Mucosa of descending colon (tissue), 3 donors: ENCODE results near the gene RTP2. TPM values are rescaled to one million over a fixed set of nuclear protein-coding genes. Genes with fewer than 3 reads are reported as not detected.
A peak's percentile ranks its signal among the peaks of the same experiment; 100 is the strongest.
"Not testable (repeated sequence)": the region's sequence is repeated elsewhere in the genome, so short reads cannot be mapped to it uniquely, and the experiment has no call there.

ENCODE experiments used
- ATAC-seq: fragments of 200-7000 bp; cut with Tn5 transposase; one replicate; pipeline ENCODE4 v1.9.1; 2020; ENCODE audit warnings: mild to moderate bottlenecking, moderate library complexity
- DNase-seq, 3 donors: peaks; one replicate each; pipeline ENCODE4 v3.0.0-alpha.2; 2020
- H3K36me3 ChIP-seq: fragments of 200-600 bp; one replicate; pipeline ENCODE4 v1.8.0; 2021; ENCODE audit warnings: low read depth, mild to moderate bottlenecking
- H3K4me1 ChIP-seq: fragments of 200-600 bp; one replicate; pipeline ENCODE4 v1.8.0; 2021; ENCODE audit warnings: low read depth, mild to moderate bottlenecking
- H3K4me3 ChIP-seq: fragments of 200-600 bp; one replicate; pipeline ENCODE4 v1.8.0; 2021; ENCODE audit warnings: mild to moderate bottlenecking
- H3K9me3 ChIP-seq: fragments of 200-600 bp; one replicate; pipeline ENCODE4 v1.8.0; 2021; ENCODE audit warnings: mild to moderate bottlenecking
- intact Hi-C, 2 donors: fragments of 100-400 bp; cut with DNase I in 1 of 2; cut with micrococcal nuclease in 1 of 2; formaldehyde crosslinking; loops; one replicate each; pipeline versions ENCODE4 v1.11.0 to v1.11.1; 2022; cut with DNase I, micrococcal nuclease
- total RNA-seq, 3 donors: library from RNA; stranded (reverse); fragmentation: NEBNext Ultra II Directional in 2 of 3; extraction: Animal tissue kit (Norgen Biotek cat#: 25700) in 2 of 3; gene quantifications; one replicate each; pipeline versions ENCODE4 v1.2.1 to v1.2.4, GENCODE V29; 2021 to 2023
- TF ChIP-seq, protein P1 (sequence below): fragments of 200-600 bp; IDR thresholded peaks from one replicate; pipeline ENCODE4 v1.8.0; 2022; ENCODE audit warnings: antibody characterized with exemption, mild to moderate bottlenecking
- donor health status: DM: no; HTN: no; CAD: no; lungs with moderate emphysema.
- donor health status: DM: no; HTN: no; CAD: no.
- donor health status: DM: no; HTN: yes; CAD: no.

Gene RTP2
- total RNA-seq, 3 donors from 2014 or later, result not detected

GRCh38 chr3:187684444-187684843 lies 17.9 kb downstream of the RTP2 start:
- intact Hi-C loops, result loop anchor here in 1 of 2 donors (5.0 kb wide), 1 partner anchor 367 kb away; no protein-coding TSS in a partner anchor
- H3K4me3 ChIP-seq, result no peak overlapping the region
- no peaks in the 10 kb centered on the region for H3K36me3 ChIP-seq
- peaks cover 8% of the 10 kb centered on the region for H3K9me3 ChIP-seq
- ATAC-seq (no peak), DNase-seq (no peak)
- no peaks in the 10 kb centered on the region for H3K4me1 ChIP-seq
- TF ChIP-seq, protein P1, sequence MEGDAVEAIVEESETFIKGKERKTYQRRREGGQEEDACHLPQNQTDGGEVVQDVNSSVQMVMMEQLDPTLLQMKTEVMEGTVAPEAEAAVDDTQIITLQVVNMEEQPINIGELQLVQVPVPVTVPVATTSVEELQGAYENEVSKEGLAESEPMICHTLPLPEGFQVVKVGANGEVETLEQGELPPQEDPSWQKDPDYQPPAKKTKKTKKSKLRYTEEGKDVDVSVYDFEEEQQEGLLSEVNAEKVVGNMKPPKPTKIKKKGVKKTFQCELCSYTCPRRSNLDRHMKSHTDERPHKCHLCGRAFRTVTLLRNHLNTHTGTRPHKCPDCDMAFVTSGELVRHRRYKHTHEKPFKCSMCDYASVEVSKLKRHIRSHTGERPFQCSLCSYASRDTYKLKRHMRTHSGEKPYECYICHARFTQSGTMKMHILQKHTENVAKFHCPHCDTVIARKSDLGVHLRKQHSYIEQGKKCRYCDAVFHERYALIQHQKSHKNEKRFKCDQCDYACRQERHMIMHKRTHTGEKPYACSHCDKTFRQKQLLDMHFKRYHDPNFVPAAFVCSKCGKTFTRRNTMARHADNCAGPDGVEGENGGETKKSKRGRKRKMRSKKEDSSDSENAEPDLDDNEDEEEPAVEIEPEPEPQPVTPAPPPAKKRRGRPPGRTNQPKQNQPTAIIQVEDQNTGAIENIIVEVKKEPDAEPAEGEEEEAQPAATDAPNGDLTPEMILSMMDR, result no peak

DNA sequence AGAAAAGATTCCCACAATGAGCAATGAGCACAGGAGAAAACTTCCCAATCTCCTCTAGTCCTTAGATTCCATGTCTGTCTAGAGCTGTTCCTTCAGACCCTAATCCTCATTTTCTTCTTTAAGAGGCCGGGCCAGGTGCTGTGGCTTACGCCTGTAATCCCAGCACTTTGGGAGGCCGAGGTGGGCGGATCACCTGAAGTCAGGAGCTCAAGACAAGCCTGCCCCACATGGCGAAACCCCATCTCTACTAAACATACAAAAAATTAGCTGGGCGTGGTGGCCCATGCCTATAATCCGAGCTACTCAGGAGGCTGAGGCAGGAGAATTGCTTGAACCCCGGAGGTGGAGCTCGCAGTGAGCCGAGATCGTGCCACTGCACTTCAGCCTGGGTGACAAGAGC lies 20.6 kb downstream of the RTP2 start:
- intact Hi-C loops, result loop anchor here in 1 of 2 donors (5.0 kb wide), 1 partner anchor 364 kb away; no protein-coding TSS in a partner anchor
- H3K9me3 ChIP-seq, H3K36me3 ChIP-seq, H3K4me1 ChIP-seq, H3K4me3 ChIP-seq, ATAC-seq, DNase-seq: not testable (repeated sequence)

- no peaks in the 10 kb centered on the region for H3K4me1 ChIP-seq
- no peak overlapping the region for H3K4me3 ChIP-seq
- ATAC-seq (peak; percentile 89), DNase-seq (peak in 2 of 3 donors; percentile 81 to 83)
- peaks cover 1% of the 10 kb centered on the region for H3K9me3 ChIP-seq
- H3K36me3 ChIP-seq, result no peaks in the 10 kb centered on the region
- intact Hi-C loops, result loop anchor here (1.0 to 5.0 kb wide), 3 partner anchors 361 to 458 kb away; no protein-coding TSS in a partner anchor
- TF ChIP-seq, protein P1, result peak; percentile 84
Observed at GRCh38 chr3:187679638-187680396, 22.5 kb downstream of the RTP2 start.

- Histone ChIP-seq H3K4me1 (no peaks in the 10 kb centered on the region), H3K36me3 (no peaks in the 10 kb centered on the region), H3K9me3 (no peaks in the 10 kb centered on the region), H3K4me3 (no peak overlapping the region)
- intact Hi-C loops, result loop anchor here in 1 of 2 donors (1.0 to 5.0 kb wide), 2 partner anchors 359 to 456 kb away; no protein-coding TSS in a partner anchor
- ATAC-seq (peak; percentile 59), DNase-seq (peak in 1 of 3 donors; percentile 46)
- TF ChIP-seq, protein P1, result no peak
Observed at GRCh38 chr3:187678726-187679268, 23.6 kb downstream of the RTP2 start.

DNA sequence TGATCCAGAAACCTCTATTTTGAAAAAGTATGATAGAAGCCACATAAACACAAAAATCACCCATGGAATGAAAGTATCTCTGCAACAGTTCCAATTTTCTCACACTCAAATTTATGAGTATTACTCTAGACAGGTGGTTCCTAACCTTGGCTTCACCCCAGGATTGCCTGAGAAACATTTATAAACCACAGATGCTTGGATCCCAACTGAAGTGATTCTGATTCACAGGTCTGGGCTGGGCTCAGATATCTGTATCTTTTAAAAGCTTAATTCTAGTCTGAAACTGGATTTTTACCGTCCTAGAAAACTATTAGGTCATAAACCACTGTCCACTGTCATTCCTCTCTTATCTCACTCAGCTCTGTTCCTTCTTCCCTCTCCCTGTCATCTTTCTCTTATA lies 24.8 kb downstream of the RTP2 start:
- H3K36me3 ChIP-seq, result no peaks in the 10 kb centered on the region
- no peak for ATAC-seq
- DNase-seq, result no peak
- H3K4me1 ChIP-seq, result no peaks in the 10 kb centered on the region
- intact Hi-C loops, result loop anchor here in 1 of 2 donors (5.0 kb wide), 1 partner anchor 455 kb away; no protein-coding TSS in a partner anchor
- no peaks in the 10 kb centered on the region for H3K9me3 ChIP-seq
- TF ChIP-seq, protein P1, result no peak
- H3K4me3 ChIP-seq, result no peak overlapping the region

- Histone ChIP-seq H3K36me3 (no peaks in the 10 kb centered on the region), H3K4me1 (no peaks in the 10 kb centered on the region), H3K4me3 (no peak overlapping the region), H3K9me3 (no peaks in the 10 kb centered on the region)
- ATAC-seq, result no peak
- TF ChIP-seq, protein P1, result no peak
- intact Hi-C loops, result no loop called here
- DNase-seq, result no peak
Observed at GRCh38 chr3:187673012-187673411, 29.3 kb downstream of the RTP2 start.
